ENCODE data around the gene IQCF2. TPM values are rescaled to one million over a fixed set of nuclear protein-coding genes. Genes with fewer than 3 reads are reported as not detected.

The IQCF2 gene
- total RNA-seq, 3 donors from 2014 or later (not counting 1 experiment from before 2014, with no cell fraction given), result not detected

- Histone ChIP-seq H3K4me3 (ENCODE audit: low read length) (no peak overlapping the region), H3K27ac (ENCODE audit: low read length) (no peak overlapping the region), H3K4me1 (ENCODE audit: control insufficient read depth, insufficient read depth, low read length) (no peaks in the 10 kb centered on the region), H3K9me3 (ENCODE audit: control insufficient read depth, insufficient read depth, low read length) (no peaks in the 10 kb centered on the region), H3K36me3 (ENCODE audit: control insufficient read depth, insufficient read depth, low read length) (no peaks in the 10 kb centered on the region), H3K27me3 (ENCODE audit: control insufficient read depth, insufficient read depth, low read length) (no peaks in the 10 kb centered on the region)
- Mint-ChIP-seq H3K27me3 (ENCODE audit: low read depth in 2 of 2) (peaks cover 45 to 68% of the 10 kb centered on the region in 2 donors), H3K4me3 (no peak overlapping the region), H3K9me3 (peaks cover 0 to 2% of the 10 kb centered on the region in 2 donors), H3K36me3 (peaks cover 5% of the 10 kb centered on the region), H3K27ac (no peak overlapping the region), H3K4me1 (no peaks in the 10 kb centered on the region)
- no peak for DNase-seq
- TF ChIP-seq CTCF (IDR thresholded peaks at IDR 0.05), result no peak
- 87% methylated on average over 2 of the region's 2 CpGs for WGBS (ENCODE audit: insufficient coverage)
- ATAC-seq, result no peak
- intact Hi-C loops (cut with micrococcal nuclease), result no loop called here
Measured at GRCh38 chr3:51904034-51904823, 42.8 kb downstream of the IQCF2 start.

GRCh38 chr3:51908026-51908425 is 46.6 kb downstream of the IQCF2 start:
- no peak overlapping the region for H3K4me3 Mint-ChIP-seq
- peaks cover 30 to 38% of the 10 kb centered on the region in 2 donors for H3K27me3 Mint-ChIP-seq (ENCODE audit: low read depth in 2 of 2)
- H3K27ac ChIP-seq (ENCODE audit: low read length), result no peak overlapping the region
- no peaks in the 10 kb centered on the region for H3K27me3 ChIP-seq (ENCODE audit: control insufficient read depth, insufficient read depth, low read length)
- no peaks in the 10 kb centered on the region for H3K36me3 ChIP-seq (ENCODE audit: control insufficient read depth, insufficient read depth, low read length)
- DNase-seq, result no peak
- intact Hi-C loops (cut with micrococcal nuclease), result no loop called here
- WGBS (ENCODE audit: insufficient coverage), result 78% methylated on average over 1 of the region's 4 CpGs
- H3K36me3 Mint-ChIP-seq, result peaks cover 7% of the 10 kb centered on the region
- H3K9me3 Mint-ChIP-seq, result peaks cover 0 to 2% of the 10 kb centered on the region in 2 donors
- TF ChIP-seq CTCF (IDR thresholded peaks at IDR 0.05), result no peak
- no peaks in the 10 kb centered on the region for H3K9me3 ChIP-seq (ENCODE audit: control insufficient read depth, insufficient read depth, low read length)
- no peak overlapping the region for H3K4me3 ChIP-seq (ENCODE audit: low read length)
- H3K4me1 ChIP-seq (ENCODE audit: control insufficient read depth, insufficient read depth, low read length), result no peaks in the 10 kb centered on the region
- H3K27ac Mint-ChIP-seq, result no peak overlapping the region
- ATAC-seq, result no peak
- no peaks in the 10 kb centered on the region for H3K4me1 Mint-ChIP-seq

Other genes with a start within 250 kb of the IQCF2 start
- 10 to 100 TPM; 41.1 to 46.8 (median 45.4) TPM for gene TEX264, start 190.4 kb upstream of the IQCF2 start, total RNA-seq
- 1 to 10 TPM; 5.6 to 8.0 (median 7.4) TPM for gene GRM2, start 154.5 kb upstream of the IQCF2 start, total RNA-seq
- gene IQCF6, start 82.4 kb upstream of the IQCF2 start, total RNA-seq, result not detected
- gene IQCF5, start 14.0 kb downstream of the IQCF2 start, total RNA-seq, result not detected
- not detected for gene IQCF1, start 41.7 kb downstream of the IQCF2 start, total RNA-seq
- gene RRP9, start 80.3 kb downstream of the IQCF2 start, total RNA-seq, result 10 to 100 TPM; 11.2 to 13.0 (median 12.7) TPM
- 1 to 10 TPM; 4.6 to 7.4 (median 5.6) TPM for gene PARP3, start 80.7 kb downstream of the IQCF2 start, total RNA-seq
- not detected for gene GPR62, start 93.8 kb downstream of the IQCF2 start, total RNA-seq
- 10 to 100 TPM; 15.0 to 24.7 (median 18.4) TPM for gene PCBP4, start 105.8 kb downstream of the IQCF2 start, total RNA-seq
- 10 to 100 TPM; 32.8 to 42.2 (median 34.2) TPM for gene ABHD14B, start 112.4 kb downstream of the IQCF2 start, total RNA-seq
- 10 to 100 TPM; 12.0 to 14.7 (median 13.4) TPM for gene ABHD14A, start 113.4 kb downstream of the IQCF2 start, total RNA-seq
- gene ACY1, start 121.9 kb downstream of the IQCF2 start, total RNA-seq, result 10 to 100 TPM in 2 of 3 donors, 1 to 10 TPM in 1; 8.4 to 19.5 (median 13.8) TPM
- 100 to 1,000 TPM; 486 to 819 (median 797) TPM for gene RPL29, start 134.3 kb downstream of the IQCF2 start, total RNA-seq
- 10 to 100 TPM in 2 of 3 donors, 1 to 10 TPM in 1; 8.7 to 17.4 (median 11.6) TPM for gene DUSP7, start 195.0 kb downstream of the IQCF2 start, total RNA-seq